ENCODE data around the gene SMIM17. TPM values are rescaled to one million over a fixed set of nuclear protein-coding genes. Genes with fewer than 3 reads are reported as not detected.
"Not testable (repeated sequence)": the region's sequence is repeated elsewhere in the genome, so short reads cannot be mapped to it uniquely, and the experiment has no call there.

The SMIM17 gene
- total RNA-seq, 1 experiment from 2014 or later, result 0.15 TPM

- no peak for DNase-seq (ENCODE audit: low read depth)
Observed at GRCh38 chr19:56660381-56661107, 17.6 kb downstream of the SMIM17 start.

- no peak for DNase-seq (ENCODE audit: low read depth)
Observed at GRCh38 chr19:56661248-56661647, 18.3 kb downstream of the SMIM17 start.

GRCh38 chr19:56663931-56664500, 21.1 kb downstream of the SMIM17 start:
- no peak for DNase-seq (ENCODE audit: low read depth)

GRCh38 chr19:56664511-56664910, 21.6 kb downstream of the SMIM17 start:
- no peak for DNase-seq (ENCODE audit: low read depth)

- no peak for DNase-seq (ENCODE audit: low read depth)
Observed at GRCh38 chr19:56667311-56667870, 24.4 kb downstream of the SMIM17 start.

GRCh38 chr19:56668676-56669075, 25.7 kb downstream of the SMIM17 start:
- DNase-seq (ENCODE audit: low read depth), result no peak

- no peak for DNase-seq (ENCODE audit: low read depth)
Observed at GRCh38 chr19:56670401-56670960, 27.5 kb downstream of the SMIM17 start.

- no peak for DNase-seq (ENCODE audit: low read depth)
Observed at GRCh38 chr19:56670961-56671612, 28.1 kb downstream of the SMIM17 start.

- DNase-seq (ENCODE audit: low read depth), result peak; percentile 51
Observed at GRCh38 chr19:56671613-56671994, 28.6 kb downstream of the SMIM17 start, which contains the start of gene ZNF835. Gene ZNF835, minus strand, starts transcription at chr19:56671757. Its CDS starts 6,559 bp downstream, at chr19:56665198.

- DNase-seq (ENCODE audit: low read depth), result not testable (repeated sequence)
Observed at GRCh38 chr19:56672610-56673009, 29.7 kb downstream of the SMIM17 start.

- no peak for DNase-seq (ENCODE audit: low read depth)
Observed at GRCh38 chr19:56678205-56678604, 35.2 kb downstream of the SMIM17 start.

GRCh38 chr19:56681702-56682101, 38.7 kb downstream of the SMIM17 start:
- no peak for DNase-seq (ENCODE audit: low read depth)

- DNase-seq (ENCODE audit: low read depth), result no peak
Observed at GRCh38 chr19:56683116-56683515, 40.2 kb downstream of the SMIM17 start.

GRCh38 chr19:56687031-56687430, 44.1 kb downstream of the SMIM17 start:
- peak; percentile 46 for DNase-seq (ENCODE audit: low read depth)

GRCh38 chr19:56689198-56689597, 46.2 kb downstream of the SMIM17 start:
- no peak for DNase-seq (ENCODE audit: low read depth)

GRCh38 chr19:56690670-56691069, 47.7 kb downstream of the SMIM17 start:
- no peak for DNase-seq (ENCODE audit: low read depth)

- DNase-seq (ENCODE audit: low read depth), result peak; percentile 25
Observed at GRCh38 chr19:56692206-56692895, 49.4 kb downstream of the SMIM17 start.

GRCh38 chr19:56699552-56699951, 56.6 kb downstream of the SMIM17 start:
- DNase-seq (ENCODE audit: low read depth), result no peak

- no peak for DNase-seq (ENCODE audit: low read depth)
Observed at GRCh38 chr19:56701895-56702294, 58.9 kb downstream of the SMIM17 start.

GRCh38 chr19:56705939-56706338, 63.0 kb downstream of the SMIM17 start:
- DNase-seq (ENCODE audit: low read depth), result no peak

All from M059J (cell line).